Stimulated activated naive B cell treated with anti-CD40 and anti-IgM and Interleukin-4, amounts not matched to agents 10 μg/mL and 1 μg/mL and 100 μg/mL, for 72 hours (primary cell): ENCODE data around the gene PREP.
A peak's percentile ranks its signal among the peaks of the same experiment; 100 is the strongest.

ENCODE experiments used
- ATAC-seq, 2 donors: fragments of 150-1000 bp; cut with Tn5 transposase; replicated peaks; 2 replicates each; pipeline ENCODE4 v1.10.0; 2021; ENCODE audit warnings: moderate library complexity in 1 of 2
- DNase-seq: peaks from one replicate; pipeline ENCODE4 v3.0.0; 2021
- H3K27ac Mint-ChIP-seq: one replicate; pipeline ENCODE4 v1.8.0; 2022; ENCODE audit warnings: mild to moderate bottlenecking, mixed read lengths
- H3K27me3 Mint-ChIP-seq, 2 donors: one replicate each; pipeline ENCODE4 v1.8.0; 2022; ENCODE audit warnings: mixed read lengths in 2 of 2
- H3K36me3 Mint-ChIP-seq, 2 donors: one replicate each; pipeline ENCODE4 v1.8.0; 2022; ENCODE audit warnings: mixed read lengths in 2 of 2, mild to moderate bottlenecking in 1 of 2
- H3K4me1 Mint-ChIP-seq, 2 donors: one replicate each; pipeline ENCODE4 v1.8.0; 2022; ENCODE audit warnings: mixed read lengths in 2 of 2, mild to moderate bottlenecking in 1 of 2
- H3K4me3 Mint-ChIP-seq, 2 donors: one replicate each; pipeline ENCODE4 v1.8.0; 2022; ENCODE audit warnings: mild to moderate bottlenecking in 2 of 2, mixed read lengths in 2 of 2, moderate library complexity in 1 of 2
- H3K9me3 Mint-ChIP-seq, 2 donors: one replicate each; pipeline ENCODE4 v1.8.0; 2022; ENCODE audit warnings: mixed read lengths in 2 of 2, mild to moderate bottlenecking in 1 of 2

Gene PREP

DNA sequence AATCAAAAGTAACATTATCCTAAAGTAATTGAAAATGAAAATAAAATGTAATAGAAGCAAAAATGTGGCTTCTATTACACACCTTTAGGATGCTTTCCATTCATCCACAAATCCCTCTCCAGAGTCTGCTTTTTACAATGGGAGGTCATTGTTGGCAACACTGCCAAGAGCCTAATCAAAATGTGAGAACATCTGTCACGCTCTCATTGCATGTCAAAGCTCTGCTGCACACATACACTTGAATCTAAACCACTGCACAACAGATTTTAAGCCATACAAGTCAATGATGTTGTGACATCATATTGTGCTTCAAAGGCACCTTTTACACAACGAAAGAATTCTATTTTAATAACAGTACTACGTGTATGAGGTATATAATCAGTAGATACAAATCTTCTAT, 82.1 kb downstream of the PREP start:
- no peaks in the 10 kb centered on the region for H3K4me1 Mint-ChIP-seq
- H3K27ac Mint-ChIP-seq, result no peak overlapping the region
- H3K27me3 Mint-ChIP-seq, result no peaks in the 10 kb centered on the region
- peaks cover 30 to 54% of the 10 kb centered on the region in 2 donors for H3K36me3 Mint-ChIP-seq
- no peaks in the 10 kb centered on the region for H3K9me3 Mint-ChIP-seq
- H3K4me3 Mint-ChIP-seq, result no peak overlapping the region
- DNase-seq (no peak), ATAC-seq (no peak)

DNA sequence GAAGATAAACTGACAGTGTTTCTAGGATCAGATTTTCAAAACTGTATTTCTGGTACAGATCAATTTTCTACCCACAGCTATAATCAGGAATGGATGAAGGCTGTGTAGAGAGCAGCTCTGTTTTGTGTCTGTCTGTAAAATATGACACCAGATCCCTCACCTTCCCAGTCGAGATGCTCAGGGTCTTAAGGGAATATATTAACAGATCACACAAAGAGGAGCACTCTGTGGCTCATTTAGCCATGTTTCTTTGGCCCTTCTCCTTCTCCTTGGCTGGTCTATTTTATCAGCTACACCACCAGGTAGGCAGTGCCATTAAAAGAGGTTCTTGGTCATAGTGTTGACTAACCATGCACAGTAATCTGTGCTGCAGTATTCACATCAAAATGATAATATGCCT, 82.6 kb downstream of the PREP start:
- H3K27ac Mint-ChIP-seq, result no peak overlapping the region

DNA sequence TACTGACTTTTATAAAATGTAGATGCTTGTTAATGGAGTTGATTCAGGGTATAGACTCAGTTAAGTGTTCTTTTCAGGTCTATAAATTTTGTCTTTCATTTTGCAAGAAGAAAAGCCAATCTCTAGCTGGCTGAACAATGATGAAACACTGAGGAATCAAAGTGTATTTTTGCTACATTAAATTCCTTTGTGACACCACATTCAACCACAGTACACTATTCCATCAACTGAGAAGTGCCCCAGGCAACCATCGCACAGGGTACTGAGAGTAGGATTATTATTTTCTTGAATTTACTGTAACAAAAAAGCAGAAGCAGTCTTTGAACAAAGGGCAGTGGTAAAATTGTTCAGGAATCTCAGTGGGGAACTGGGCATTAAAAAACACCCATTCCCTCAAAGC, 83.6 kb downstream of the PREP start:
- no peak overlapping the region for H3K27ac Mint-ChIP-seq
- no peaks in the 10 kb centered on the region for H3K27me3 Mint-ChIP-seq
- DNase-seq (no peak), ATAC-seq (no peak)
- peaks cover 29 to 50% of the 10 kb centered on the region in 2 donors for H3K36me3 Mint-ChIP-seq
- H3K4me1 Mint-ChIP-seq, result no peaks in the 10 kb centered on the region
- H3K9me3 Mint-ChIP-seq, result no peaks in the 10 kb centered on the region
- no peak overlapping the region for H3K4me3 Mint-ChIP-seq

More for the DNA sequence above, 82.6 kb downstream of the PREP start:
- no peaks in the 10 kb centered on the region for H3K9me3 Mint-ChIP-seq
- H3K36me3 Mint-ChIP-seq, result peaks cover 30 to 52% of the 10 kb centered on the region in 2 donors
- ATAC-seq, result no peak
- DNase-seq, result no peak
- H3K27me3 Mint-ChIP-seq, result no peaks in the 10 kb centered on the region
- no peaks in the 10 kb centered on the region for H3K4me1 Mint-ChIP-seq
- no peak overlapping the region for H3K4me3 Mint-ChIP-seq

DNA sequence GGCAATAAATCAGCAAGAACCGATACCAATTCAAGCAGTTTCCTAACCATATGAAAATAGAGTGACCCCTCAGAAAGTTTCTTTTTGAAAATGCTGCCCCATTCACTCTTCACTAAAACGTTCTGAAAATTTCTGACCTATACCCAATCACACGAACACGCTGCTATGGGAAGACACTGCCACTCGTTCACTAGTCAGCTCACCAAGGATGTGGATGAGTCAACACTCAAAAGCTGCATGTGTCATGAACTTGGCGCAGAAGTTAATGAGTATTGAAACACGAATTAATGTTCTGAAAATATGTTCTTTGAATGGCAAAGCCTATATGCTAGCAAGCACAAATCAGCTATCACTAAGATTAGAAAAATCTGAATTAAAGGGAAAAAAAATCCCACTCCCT, 84.2 kb downstream of the PREP start:
- no peak for DNase-seq
- Mint-ChIP-seq H3K36me3 (peaks cover 31 to 50% of the 10 kb centered on the region in 2 donors), H3K4me3 (no peak overlapping the region), H3K27ac (no peak overlapping the region), H3K9me3 (no peaks in the 10 kb centered on the region), H3K4me1 (no peaks in the 10 kb centered on the region), H3K27me3 (no peaks in the 10 kb centered on the region)
- ATAC-seq, result no peak

DNA sequence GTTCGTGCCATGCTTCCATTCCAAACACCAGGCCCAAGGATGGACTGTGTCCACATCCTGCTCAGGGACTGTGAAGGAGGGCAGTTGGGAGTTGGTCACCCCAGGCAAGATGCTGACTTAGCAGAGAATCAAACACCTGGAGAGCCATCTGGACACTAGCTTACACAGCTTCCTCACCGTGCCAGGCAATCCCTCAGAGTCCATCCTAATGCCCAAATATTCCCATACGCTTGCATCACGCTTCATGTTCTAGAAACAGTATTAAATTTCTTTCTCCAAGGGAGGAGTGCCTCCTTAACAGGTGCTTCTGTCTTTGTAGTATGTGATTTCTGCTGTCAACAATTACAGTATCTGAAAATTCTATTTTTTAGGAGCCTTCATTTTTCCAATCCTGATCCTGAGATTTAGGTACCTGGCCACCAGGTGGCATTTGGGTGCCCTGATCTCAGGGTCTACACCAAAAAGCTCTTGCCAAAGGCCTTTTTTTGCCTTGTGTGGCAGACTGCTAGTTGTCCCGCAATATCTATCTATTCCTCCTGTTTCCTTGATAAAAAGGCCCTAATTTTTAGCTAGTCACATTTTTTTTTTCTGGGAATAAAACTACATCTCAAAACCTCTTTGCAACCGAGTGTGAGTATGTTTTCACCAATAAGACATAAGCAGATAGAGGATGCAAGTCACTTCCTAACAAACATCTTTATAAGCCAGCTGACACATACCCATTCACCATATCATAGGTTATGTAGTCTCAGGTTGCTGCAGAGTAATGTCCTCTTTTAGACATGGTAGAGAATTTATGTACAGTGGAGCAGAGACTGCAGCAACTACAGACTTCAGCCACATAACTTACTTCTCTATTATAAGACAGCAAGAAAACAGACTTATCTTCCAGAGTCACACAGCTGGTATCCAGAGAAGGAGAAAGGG, 85.0 kb downstream of the PREP start:
- Mint-ChIP-seq H3K27ac (peak overlapping the region; percentile 66), H3K36me3 (peaks cover 33 to 49% of the 10 kb centered on the region in 2 donors), H3K9me3 (no peaks in the 10 kb centered on the region), H3K4me3 (no peak overlapping the region), H3K4me1 (no peaks in the 10 kb centered on the region), H3K27me3 (no peaks in the 10 kb centered on the region)
- DNase-seq (no peak), ATAC-seq (no peak)

DNA sequence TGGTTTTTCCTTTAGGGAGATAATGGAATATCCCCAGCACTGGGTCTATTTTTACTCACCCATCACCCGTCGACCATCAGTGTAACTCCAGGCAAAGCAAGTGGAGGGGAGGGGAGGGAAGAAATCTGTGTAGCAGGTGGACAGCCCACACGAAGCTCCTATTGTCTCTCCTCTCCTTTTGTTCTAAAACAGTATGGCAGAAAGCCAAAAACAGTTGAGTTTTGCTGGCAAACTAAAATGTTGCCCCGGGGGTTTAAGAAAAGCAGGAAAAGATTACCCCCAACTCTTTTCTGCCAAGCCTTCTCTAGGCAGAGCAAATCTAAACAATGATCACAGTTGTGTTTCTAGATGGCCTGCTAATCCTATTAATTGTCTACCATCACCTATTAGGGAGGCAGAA, 89.7 kb downstream of the PREP start:
- ATAC-seq (no peak), DNase-seq (no peak)
- no peak overlapping the region for H3K27ac Mint-ChIP-seq
- H3K4me1 Mint-ChIP-seq, result no peaks in the 10 kb centered on the region
- H3K4me3 Mint-ChIP-seq, result no peak overlapping the region
- peaks cover 31 to 45% of the 10 kb centered on the region in 2 donors for H3K36me3 Mint-ChIP-seq
- no peaks in the 10 kb centered on the region for H3K9me3 Mint-ChIP-seq
- no peaks in the 10 kb centered on the region for H3K27me3 Mint-ChIP-seq

DNA sequence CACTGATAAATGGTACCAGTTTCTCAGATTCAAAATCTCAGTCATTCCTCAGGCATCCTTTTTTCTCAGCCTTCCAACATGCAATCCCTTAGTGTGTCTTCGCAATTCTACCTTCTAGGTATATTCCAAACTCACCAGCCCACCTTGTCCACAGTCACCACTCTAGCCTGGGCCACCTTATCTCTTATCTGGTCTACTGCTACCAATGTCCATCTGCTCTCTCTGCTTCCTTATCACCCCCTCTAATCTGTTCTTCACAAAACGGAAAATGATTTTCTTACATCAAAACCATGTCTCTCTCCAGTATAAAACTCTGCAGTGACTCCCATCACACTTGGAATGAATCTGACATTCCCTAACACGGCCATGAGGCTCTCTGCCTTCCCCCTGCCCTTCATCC, 91.9 kb downstream of the PREP start:
- Mint-ChIP-seq H3K9me3 (no peaks in the 10 kb centered on the region), H3K4me1 (no peaks in the 10 kb centered on the region), H3K27ac (no peak overlapping the region), H3K36me3 (peaks cover 29 to 43% of the 10 kb centered on the region in 2 donors), H3K27me3 (no peaks in the 10 kb centered on the region), H3K4me3 (no peak overlapping the region)
- ATAC-seq (no peak), DNase-seq (no peak)

DNA sequence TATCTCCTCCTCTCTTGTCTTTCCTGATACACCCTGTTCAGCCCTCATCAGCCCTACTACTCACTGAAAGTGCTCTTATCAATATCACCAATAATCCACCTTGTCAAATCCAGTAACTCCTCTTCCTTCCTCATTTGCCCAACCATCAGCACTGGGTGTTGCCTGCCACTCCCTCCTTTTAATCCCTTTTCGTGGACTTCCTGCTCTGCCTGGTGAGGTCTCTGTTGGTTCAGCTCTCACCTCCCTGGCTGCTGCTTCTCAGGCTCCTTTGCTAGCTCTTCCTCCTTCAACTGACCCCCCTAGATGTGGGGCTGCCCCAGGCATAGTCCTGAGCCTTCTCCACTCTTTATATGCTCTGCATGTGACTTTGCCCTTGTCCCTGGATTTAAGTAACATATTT, 92.5 kb downstream of the PREP start:
- H3K27me3 Mint-ChIP-seq, result no peaks in the 10 kb centered on the region
- no peak overlapping the region for H3K27ac Mint-ChIP-seq
- no peak overlapping the region for H3K4me3 Mint-ChIP-seq
- no peaks in the 10 kb centered on the region for H3K4me1 Mint-ChIP-seq
- peaks cover 24 to 41% of the 10 kb centered on the region in 2 donors for H3K36me3 Mint-ChIP-seq
- no peaks in the 10 kb centered on the region for H3K9me3 Mint-ChIP-seq
- DNase-seq (no peak), ATAC-seq (no peak)

DNA sequence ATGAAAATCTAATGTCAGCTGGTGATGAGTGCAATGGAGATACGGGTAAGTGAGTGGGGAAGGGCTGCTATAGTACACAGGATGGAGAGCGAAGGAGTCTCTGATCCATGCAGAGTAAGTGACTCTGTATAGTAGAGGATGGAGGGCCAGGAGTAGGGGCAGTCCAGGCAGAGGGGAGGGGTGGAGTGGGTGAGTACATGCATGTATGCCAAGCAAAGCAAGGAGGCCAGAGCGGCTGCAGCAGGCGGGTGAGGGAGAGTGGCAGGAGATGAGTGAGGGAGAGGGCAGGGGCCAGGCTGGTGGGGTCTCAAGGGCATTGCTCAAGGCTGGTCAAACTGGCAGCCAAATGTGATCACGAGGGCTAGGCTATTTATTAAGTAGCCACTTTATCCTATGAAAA, 94.0 kb downstream of the PREP start:
- DNase-seq (no peak), ATAC-seq (no peak)
- Mint-ChIP-seq H3K27me3 (no peaks in the 10 kb centered on the region), H3K36me3 (peaks cover 21 to 37% of the 10 kb centered on the region in 2 donors), H3K27ac (no peak overlapping the region), H3K9me3 (no peaks in the 10 kb centered on the region), H3K4me3 (no peak overlapping the region), H3K4me1 (no peaks in the 10 kb centered on the region)

DNA sequence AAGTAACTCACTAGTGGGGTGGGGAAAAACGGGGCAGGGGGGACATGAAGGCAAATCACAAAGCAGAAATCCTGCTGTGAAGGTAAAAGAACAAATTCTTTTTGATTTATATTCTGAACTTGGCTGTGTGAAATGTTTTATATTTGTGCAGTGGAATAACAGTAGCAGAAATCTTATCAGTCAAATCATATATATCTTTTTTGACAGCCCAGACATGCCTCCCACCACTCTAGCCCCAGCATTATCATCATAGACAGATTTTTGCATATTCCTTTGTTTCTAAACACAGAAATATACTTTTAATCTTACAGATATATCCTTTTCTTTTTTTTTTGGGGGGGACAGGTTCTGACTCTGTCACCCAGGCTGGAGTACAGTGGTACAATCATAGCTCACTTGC, 97.4 kb downstream of the PREP start:
- H3K36me3 Mint-ChIP-seq, result peaks cover 26 to 44% of the 10 kb centered on the region in 2 donors
- H3K27ac Mint-ChIP-seq, result no peak overlapping the region
- no peak for ATAC-seq
- H3K9me3 Mint-ChIP-seq, result no peaks in the 10 kb centered on the region
- no peak for DNase-seq
- no peaks in the 10 kb centered on the region for H3K4me1 Mint-ChIP-seq
- H3K4me3 Mint-ChIP-seq, result no peak overlapping the region
- H3K27me3 Mint-ChIP-seq, result no peaks in the 10 kb centered on the region

DNA sequence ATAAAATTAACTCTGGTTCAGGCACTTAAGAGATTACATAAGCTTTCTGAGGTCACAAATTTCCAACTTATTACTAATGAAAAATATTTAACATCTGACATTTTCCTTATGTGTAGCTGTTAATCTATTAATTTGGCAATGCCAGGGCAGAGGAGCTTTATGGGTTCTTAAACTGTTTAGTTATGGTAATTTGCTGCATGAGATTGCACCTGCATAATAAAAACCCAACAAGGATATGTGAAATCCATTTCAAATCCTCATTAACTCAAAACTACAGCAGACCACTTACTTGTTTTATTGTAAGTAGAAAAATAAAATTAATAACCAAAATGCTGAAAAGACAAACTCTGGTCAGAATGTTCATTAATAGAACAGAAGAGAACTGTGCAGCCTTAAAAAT, 98.1 kb downstream of the PREP start:
- H3K27ac Mint-ChIP-seq, result no peak overlapping the region
- no peaks in the 10 kb centered on the region for H3K27me3 Mint-ChIP-seq
- ATAC-seq, result no peak
- no peak overlapping the region for H3K4me3 Mint-ChIP-seq
- H3K36me3 Mint-ChIP-seq, result peaks cover 26 to 44% of the 10 kb centered on the region in 2 donors
- H3K9me3 Mint-ChIP-seq, result no peaks in the 10 kb centered on the region
- DNase-seq, result no peak
- no peaks in the 10 kb centered on the region for H3K4me1 Mint-ChIP-seq

DNA sequence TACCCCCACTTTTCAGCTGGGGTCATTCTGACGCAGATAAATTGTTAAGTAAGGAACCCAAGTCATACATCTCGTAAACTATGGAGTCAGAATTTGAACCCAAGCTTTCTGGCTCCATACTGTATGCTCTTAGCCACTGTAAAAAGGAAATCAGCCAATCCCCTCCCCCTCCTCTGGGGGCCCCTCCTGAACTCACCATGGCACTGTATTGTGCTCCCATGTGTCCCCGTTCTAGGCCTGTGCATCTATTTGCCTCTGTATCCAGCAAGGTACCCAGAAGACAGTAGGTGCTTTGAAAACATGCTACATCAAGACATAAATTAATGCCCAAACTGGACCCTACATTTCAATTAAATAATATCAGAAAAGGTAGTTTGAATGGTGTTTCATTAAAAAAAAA, 98.5 kb downstream of the PREP start:
- Mint-ChIP-seq H3K4me3 (no peak overlapping the region), H3K27me3 (no peaks in the 10 kb centered on the region), H3K4me1 (no peaks in the 10 kb centered on the region), H3K27ac (no peak overlapping the region), H3K36me3 (peaks cover 26 to 44% of the 10 kb centered on the region in 2 donors), H3K9me3 (no peaks in the 10 kb centered on the region)
- DNase-seq (no peak), ATAC-seq (no peak)

DNA sequence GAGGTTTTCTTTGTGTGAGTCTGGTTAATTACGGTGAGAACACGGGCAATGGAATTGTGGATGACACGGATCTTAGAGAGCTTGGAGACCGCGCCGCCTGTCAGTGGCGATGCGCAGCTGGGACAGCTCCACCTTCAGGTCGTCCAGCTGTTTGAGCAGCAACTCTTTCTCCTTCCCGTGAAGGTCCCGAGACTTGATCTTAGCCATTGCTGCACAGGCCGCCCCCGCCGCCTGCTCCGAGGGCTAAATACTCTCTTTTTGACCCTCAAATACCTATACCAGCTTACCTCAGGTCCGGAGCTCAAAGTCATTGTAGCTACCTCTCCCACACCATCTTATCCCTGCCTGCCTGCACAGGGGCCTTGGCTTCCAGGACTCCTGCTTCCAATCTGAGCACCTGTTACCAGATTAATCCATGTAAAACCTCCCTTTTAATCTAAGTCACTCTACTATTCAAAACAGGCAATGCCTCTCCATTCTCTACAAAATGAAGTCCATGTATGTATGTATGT, 100.2 kb downstream of the PREP start:
- Mint-ChIP-seq H3K4me1 (no peaks in the 10 kb centered on the region), H3K27me3 (no peaks in the 10 kb centered on the region), H3K27ac (no peak overlapping the region), H3K36me3 (peaks cover 26 to 37% of the 10 kb centered on the region in 2 donors), H3K9me3 (no peaks in the 10 kb centered on the region), H3K4me3 (no peak overlapping the region)
- DNase-seq, result no peak
- ATAC-seq, result no peak

DNA sequence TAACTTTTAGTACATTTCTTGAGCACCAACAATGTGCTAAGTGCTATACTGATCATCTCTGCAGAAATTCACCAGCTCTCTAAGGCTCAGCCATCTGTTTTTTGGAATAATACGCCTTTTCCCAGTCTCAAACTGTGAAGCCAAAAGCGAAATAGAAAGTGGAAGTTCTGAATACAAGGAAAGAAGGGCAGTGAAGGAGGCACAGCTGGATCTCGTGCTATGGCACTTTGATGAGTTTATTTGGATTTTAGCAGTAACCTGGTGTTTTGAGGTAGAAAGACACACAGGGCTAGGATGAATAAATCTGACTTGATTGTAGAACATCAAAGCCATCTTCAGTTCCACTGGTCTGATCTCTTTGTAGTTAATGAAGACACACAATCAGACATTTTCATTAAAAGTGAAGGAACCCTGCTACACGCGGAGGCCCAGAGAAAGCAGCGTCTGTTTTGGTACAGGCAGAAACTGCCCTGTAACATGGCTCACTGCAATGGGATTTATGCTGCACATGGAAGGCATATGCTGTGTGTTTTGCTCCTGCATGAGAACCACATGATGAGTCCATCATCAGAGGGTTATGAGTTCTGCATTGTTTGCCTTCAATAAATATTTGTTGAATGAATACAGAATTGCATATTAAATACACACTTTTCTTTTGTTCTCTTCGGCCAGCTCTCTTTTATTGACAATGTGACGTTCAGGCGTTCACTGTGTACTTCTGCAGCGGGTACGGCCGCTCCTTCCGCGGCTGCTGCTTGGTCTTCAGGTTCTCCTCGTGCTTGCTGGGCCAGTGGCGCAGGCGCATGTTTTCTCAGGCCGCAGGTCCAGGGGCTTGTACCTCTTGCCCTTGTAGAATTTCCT, 100.9 kb downstream of the PREP start:
- DNase-seq (no peak), ATAC-seq (no peak)
- no peaks in the 10 kb centered on the region for H3K9me3 Mint-ChIP-seq
- no peak overlapping the region for H3K27ac Mint-ChIP-seq
- H3K4me3 Mint-ChIP-seq, result no peak overlapping the region
- H3K36me3 Mint-ChIP-seq, result peaks cover 31 to 38% of the 10 kb centered on the region in 2 donors
- no peaks in the 10 kb centered on the region for H3K4me1 Mint-ChIP-seq
- no peaks in the 10 kb centered on the region for H3K27me3 Mint-ChIP-seq
